ENCODE measurements around the gene HELLS.
"Not testable (repeated sequence)": the region's sequence is repeated elsewhere in the genome, so short reads cannot be mapped to it uniquely, and the experiment has no call there.

DNA sequence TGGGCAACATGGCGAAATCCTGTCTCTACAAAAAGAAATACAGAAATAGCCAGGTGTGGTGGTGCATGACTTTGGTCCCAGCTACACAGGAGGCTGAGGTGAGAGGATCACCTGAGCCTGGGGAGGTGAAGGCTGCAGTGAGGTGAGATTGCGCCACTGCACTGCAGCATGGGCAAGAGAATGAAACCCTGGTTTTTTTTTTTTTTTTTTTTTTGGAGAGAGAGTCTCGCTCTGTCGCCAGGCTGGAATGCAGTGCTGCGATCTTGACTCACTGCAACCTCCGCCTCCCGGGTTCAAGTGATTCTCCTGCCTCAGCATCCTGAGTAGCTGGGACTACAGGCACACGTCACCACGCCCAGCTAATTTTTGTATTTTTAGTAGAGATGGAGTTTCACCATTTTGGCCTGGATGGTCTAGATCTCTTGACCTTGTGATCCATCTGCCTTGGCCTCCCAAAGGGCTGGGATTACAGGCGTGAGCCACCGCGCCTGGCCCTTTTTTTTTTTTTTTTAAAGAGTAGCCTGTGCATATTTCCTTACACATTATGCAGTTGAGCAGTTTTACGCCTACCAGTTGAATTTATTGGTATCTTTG, 22.2 kb downstream of the HELLS start:
- TF ChIP-seq, protein P1, sequence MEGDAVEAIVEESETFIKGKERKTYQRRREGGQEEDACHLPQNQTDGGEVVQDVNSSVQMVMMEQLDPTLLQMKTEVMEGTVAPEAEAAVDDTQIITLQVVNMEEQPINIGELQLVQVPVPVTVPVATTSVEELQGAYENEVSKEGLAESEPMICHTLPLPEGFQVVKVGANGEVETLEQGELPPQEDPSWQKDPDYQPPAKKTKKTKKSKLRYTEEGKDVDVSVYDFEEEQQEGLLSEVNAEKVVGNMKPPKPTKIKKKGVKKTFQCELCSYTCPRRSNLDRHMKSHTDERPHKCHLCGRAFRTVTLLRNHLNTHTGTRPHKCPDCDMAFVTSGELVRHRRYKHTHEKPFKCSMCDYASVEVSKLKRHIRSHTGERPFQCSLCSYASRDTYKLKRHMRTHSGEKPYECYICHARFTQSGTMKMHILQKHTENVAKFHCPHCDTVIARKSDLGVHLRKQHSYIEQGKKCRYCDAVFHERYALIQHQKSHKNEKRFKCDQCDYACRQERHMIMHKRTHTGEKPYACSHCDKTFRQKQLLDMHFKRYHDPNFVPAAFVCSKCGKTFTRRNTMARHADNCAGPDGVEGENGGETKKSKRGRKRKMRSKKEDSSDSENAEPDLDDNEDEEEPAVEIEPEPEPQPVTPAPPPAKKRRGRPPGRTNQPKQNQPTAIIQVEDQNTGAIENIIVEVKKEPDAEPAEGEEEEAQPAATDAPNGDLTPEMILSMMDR (conservative IDR thresholded peaks at IDR 0.05) = not testable (repeated sequence)
- not testable (repeated sequence) for TF ChIP-seq EZH2 (IDR thresholded peaks at IDR 0.05; ENCODE audit: low read depth)

Measured in PC-9 (cell line).